LNCAP (cell line): Measurements from ENCODE around the gene FAM168A.

ENCODE experiments used
- CTCF ChIP-seq: fragments of 450-650 bp; IDR thresholded peaks from 2 replicates; pipeline ENCODE4 v1.5.1; 2017; ENCODE audit warnings: mild to moderate bottlenecking

Gene FAM168A

GRCh38 chr11:73356979-73357860 lies 240.7 kb downstream of the FAM168A start:
- TF ChIP-seq CTCF = no peak

GRCh38 chr11:73355109-73355508 lies 242.8 kb downstream of the FAM168A start:
- TF ChIP-seq CTCF = no peak

- no peak for TF ChIP-seq CTCF
Observed at GRCh38 chr11:73353422-73353821, 244.5 kb downstream of the FAM168A start.

- peak; percentile 100 for TF ChIP-seq CTCF
Observed at GRCh38 chr11:73350908-73351636, 246.8 kb downstream of the FAM168A start.
